Upper lobe of left lung (tissue), 6 donors: Measurements from ENCODE around the gene SRGAP3. TPM values are rescaled to one million over a fixed set of nuclear protein-coding genes. Genes with fewer than 3 reads are reported as not detected.

Experiments
- ATAC-seq, 2 donors: fragments of 200-7000 bp; cut with Tn5 transposase; one replicate each; pipeline ENCODE4 v1.9.1; 2022; ENCODE audit warnings: mild to moderate bottlenecking in 2 of 2, moderate library complexity in 2 of 2; ENCODE audit not compliant: low FRiP score in 2 of 2
- DNase-seq, 2 donors: peaks; one replicate each; pipeline ENCODE4 v3.0.0-alpha.2; 2019 to 2020
- H3K27ac ChIP-seq, 4 donors: fragments of 200-600 bp; sonication (generic); one replicate each; pipeline ENCODE4 v1.5.1; 2016 to 2019
- H3K27me3 ChIP-seq, 4 donors: fragments of 200-600 bp; sonication (generic); one replicate each; pipeline ENCODE4 v1.5.1; 2017 to 2019
- H3K36me3 ChIP-seq, 4 donors: fragments of 200-600 bp; sonication (generic); one replicate each; pipeline ENCODE4 v1.5.1; 2016 to 2019
- H3K4me1 ChIP-seq, 4 donors: fragments of 200-600 bp; sonication (generic); one replicate each; pipeline ENCODE4 v1.5.1; 2018 to 2019
- H3K4me3 ChIP-seq, 4 donors: fragments of 200-600 bp; sonication (generic); one replicate each; pipeline ENCODE4 v1.5.1; 2017 to 2019; ENCODE audit warnings: mild to moderate bottlenecking in 2 of 4, moderate library complexity in 1 of 4
- H3K9me3 ChIP-seq, 4 donors: fragments of 200-600 bp; sonication (generic); one replicate each; pipeline ENCODE4 v1.5.1; 2018 to 2019
- CTCF ChIP-seq, 6 experiments: fragments of 450-650 bp in 4 of 6; fragments of 200-600 bp in 2 of 6; sonication (generic) in 2 of 6; IDR thresholded peaks; one replicate each; pipeline ENCODE4 v1.5.1; 2016 to 2019; ENCODE audit warnings: antibody characterized with exemption in 6 of 6
- EP300 ChIP-seq, 4 donors: sonication (generic); formaldehyde crosslinking; IDR thresholded peaks; one replicate each; pipeline ENCODE4 v1.5.1; 2017; ENCODE audit warnings: antibody characterized with exemption in 4 of 4, control low read depth in 2 of 4
- POLR2A ChIP-seq, 4 donors: fragments of 450-650 bp; IDR thresholded peaks; one replicate each; pipeline ENCODE4 v1.5.1; 2016 to 2017; ENCODE audit warnings: antibody characterized with exemption in 4 of 4, mild to moderate bottlenecking in 2 of 4
- POLR2AphosphoS5 ChIP-seq, 2 donors: sonication (generic); formaldehyde crosslinking; IDR thresholded peaks; one replicate each; pipeline ENCODE4 v1.5.1; 2017; ENCODE audit warnings: antibody characterized with exemption in 2 of 2
- WGBS, 2 donors: methylation state at CpG; one replicate each; pipeline ENCODE4 v1.1.5; 2017 to 2018; 5-methylcytosine and 5-hydroxymethylcytosine counted together
- total RNA-seq, 6 donors: library from RNA; depleted of rRNA in 4 of 6; stranded (reverse); fragments of >200 nt in 4 of 6; gene quantifications; one replicate each; pipeline versions ENCODE4 v1.1.0 to v1.2.1, GENCODE V29; 2016 to 2021
- donor health status: DM: no; HTN: no; CAD: no; lungs with moderate emphysema.
- donor health status: DM: no; HTN: yes; CAD: no; lungs with severe emphysema.

SRGAP3 gene
- total RNA-seq, 6 donors from 2014 or later, result 4.6 to 29.6 (median 11.4) TPM

GRCh38 chr3:8981296-8981695, 268.1 kb downstream of the SRGAP3 start:
- TF ChIP-seq POLR2A (IDR thresholded peaks at IDR 0.05) (no peak), CTCF (IDR thresholded peaks at IDR 0.05) (no peak), EP300 (IDR thresholded peaks at IDR 0.05) (no peak), POLR2AphosphoS5 (IDR thresholded peaks at IDR 0.05) (no peak)
- peak in 1 of 2 donors; percentile 30 for DNase-seq

GRCh38 chr3:8980756-8981257, 268.6 kb downstream of the SRGAP3 start:
- Histone ChIP-seq H3K4me3 (no peak overlapping the region), H3K9me3 (peaks cover 0 to 9% (median 0%) of the 10 kb centered on the region in 4 donors), H3K27me3 (no peaks in the 10 kb centered on the region), H3K27ac (no peak overlapping the region), H3K36me3 (no peaks in the 10 kb centered on the region), H3K4me1 (peaks cover 0 to 4% (median 0%) of the 10 kb centered on the region in 4 donors)
- 37 to 54% methylated on average over 6 of the region's 6 CpGs for WGBS, 2 donors
- no peak for DNase-seq
- TF ChIP-seq POLR2A (IDR thresholded peaks at IDR 0.05) (no peak), EP300 (IDR thresholded peaks at IDR 0.05) (no peak), POLR2AphosphoS5 (IDR thresholded peaks at IDR 0.05) (peak in 1 of 2 donors; percentile 30)
- peak in 1 of 2 donors; percentile 37 for ATAC-seq

More at GRCh38 chr3:8981296-8981695, 268.1 kb downstream of the SRGAP3 start:
- WGBS, 2 donors, result 85 to 91% methylated on average over 9 of the region's 9 CpGs
- H3K4me1 ChIP-seq, result peaks cover 0 to 4% (median 0%) of the 10 kb centered on the region in 4 donors
- ATAC-seq, result no peak
- H3K36me3 ChIP-seq, result no peaks in the 10 kb centered on the region
- no peak overlapping the region for H3K27ac ChIP-seq
- H3K9me3 ChIP-seq, result peaks cover 0 to 9% (median 0%) of the 10 kb centered on the region in 4 donors
- H3K27me3 ChIP-seq, result no peaks in the 10 kb centered on the region
- no peak overlapping the region for H3K4me3 ChIP-seq

- Histone ChIP-seq H3K9me3 (peaks cover 0 to 9% (median 0%) of the 10 kb centered on the region in 4 donors), H3K4me1 (peaks cover 0 to 4% (median 0%) of the 10 kb centered on the region in 4 donors), H3K27me3 (no peaks in the 10 kb centered on the region), H3K36me3 (no peaks in the 10 kb centered on the region), H3K27ac (no peak overlapping the region), H3K4me3 (no peak overlapping the region)
- no peak for DNase-seq
- WGBS, 2 donors, result 94 to 96% methylated on average over 1 of the region's 1 CpG
- no peak for TF ChIP-seq POLR2AphosphoS5 (IDR thresholded peaks at IDR 0.05)
- TF ChIP-seq CTCF (IDR thresholded peaks at IDR 0.05), result no peak
- TF ChIP-seq EP300 (IDR thresholded peaks at IDR 0.05), result no peak
- TF ChIP-seq POLR2A (IDR thresholded peaks at IDR 0.05), result no peak
- no peak for ATAC-seq
Observed at GRCh38 chr3:8979262-8979661, 270.2 kb downstream of the SRGAP3 start.

GRCh38 chr3:8978551-8978950, 270.9 kb downstream of the SRGAP3 start:
- ATAC-seq (no peak), DNase-seq (no peak)
- no peak overlapping the region for H3K27ac ChIP-seq
- H3K4me3 ChIP-seq, result no peak overlapping the region
- no peak for TF ChIP-seq CTCF (IDR thresholded peaks at IDR 0.05)
- TF ChIP-seq POLR2AphosphoS5 (IDR thresholded peaks at IDR 0.05), result no peak
- no peak for TF ChIP-seq POLR2A (IDR thresholded peaks at IDR 0.05)
- TF ChIP-seq EP300 (IDR thresholded peaks at IDR 0.05), result no peak
- no peaks in the 10 kb centered on the region for H3K36me3 ChIP-seq
- no peaks in the 10 kb centered on the region for H3K27me3 ChIP-seq
- peaks cover 0 to 4% (median 0%) of the 10 kb centered on the region in 4 donors for H3K4me1 ChIP-seq
- WGBS, 2 donors, result 84 to 88% methylated on average over 3 of the region's 3 CpGs
- H3K9me3 ChIP-seq, result peaks cover 0 to 9% (median 0%) of the 10 kb centered on the region in 4 donors

GRCh38 chr3:8976540-8977182, 272.8 kb downstream of the SRGAP3 start:
- 80 to 88% methylated on average over 5 to 6 of the region's 6 CpGs for WGBS, 2 donors
- Histone ChIP-seq H3K27me3 (no peaks in the 10 kb centered on the region), H3K27ac (no peak overlapping the region), H3K4me3 (no peak overlapping the region), H3K36me3 (no peaks in the 10 kb centered on the region), H3K4me1 (peaks cover 0 to 4% (median 0%) of the 10 kb centered on the region in 4 donors), H3K9me3 (peaks cover 0 to 9% (median 0%) of the 10 kb centered on the region in 4 donors)
- no peak for ATAC-seq
- no peak for DNase-seq
- TF ChIP-seq EP300 (IDR thresholded peaks at IDR 0.05) (no peak), CTCF (IDR thresholded peaks at IDR 0.05) (no peak), POLR2A (IDR thresholded peaks at IDR 0.05) (no peak), POLR2AphosphoS5 (IDR thresholded peaks at IDR 0.05) (no peak)
